Endothelial cell of umbilical vein (primary cell): ENCODE data around the gene ELOVL2.

ENCODE experiments used
- CTCF ChIP-seq, 2 donors: IDR thresholded peaks; 1 replicate in 1 of 2; 2 replicates in 1 of 2; pipeline ENCODE4 v1.5.1; 2011; ENCODE audit warnings: low read length in 2 of 2, mild to moderate bottlenecking in 2 of 2, moderate library complexity in 2 of 2, control low read depth in 1 of 2, inconsistent platforms in 1 of 2, low read depth in 1 of 2; ENCODE audit not compliant: insufficient read depth in 1 of 2; ENCODE audit errors: extremely low read depth in 1 of 2
- JUN ChIP-seq: IDR thresholded peaks from 2 replicates; pipeline ENCODE4 v1.6.1; 2011; ENCODE audit warnings: borderline replicate concordance, low read depth; ENCODE audit not compliant: insufficient read length, insufficient read depth
- POLR2A ChIP-seq: IDR thresholded peaks from 2 replicates; pipeline ENCODE4 v1.6.1; 2012; ENCODE audit warnings: low read depth, mild to moderate bottlenecking, control low read depth, low read length
- POLR2AphosphoS5 ChIP-seq: IDR thresholded peaks from 2 replicates; pipeline ENCODE4 v1.6.1; 2012; ENCODE audit warnings: low read depth, mild to moderate bottlenecking, control low read depth, low read length, moderate library complexity; ENCODE audit not compliant: insufficient read depth

- TF ChIP-seq JUN (no peak), POLR2A (no peak), CTCF (IDR thresholded peaks at IDR 0.05; ENCODE audit: extremely low read depth in 1 of 2, insufficient read depth in 1 of 2, low read depth in 1 of 2, low read length in 2 of 2) (no peak), POLR2AphosphoS5 (no peak)
These were observed 18.0 kb upstream of the ELOVL2 start for GRCh38 chr6:11062083-11062482.
